Mucosa of rectum (tissue), 2 donors: Measurements from ENCODE around the gene ZSCAN16.
"Not testable (repeated sequence)": the region's sequence is repeated elsewhere in the genome, so short reads cannot be mapped to it uniquely, and the experiment has no call there.

ENCODE experiments used
- H3K27ac ChIP-seq, 2 donors: one replicate each; pipeline ENCODE4 v1.7.0; 2013; ENCODE audit warnings: inconsistent platforms in 2 of 2, low read depth in 2 of 2, low read length in 2 of 2
- H3K27me3 ChIP-seq, 2 donors: one replicate each; pipeline ENCODE4 v1.7.0; 2013; ENCODE audit warnings: low read length in 2 of 2; ENCODE audit not compliant: control insufficient read depth in 2 of 2, insufficient read depth in 2 of 2
- H3K36me3 ChIP-seq, 2 donors: one replicate each; pipeline ENCODE4 v1.7.0; 2013; ENCODE audit warnings: low read length in 2 of 2; ENCODE audit not compliant: control insufficient read depth in 2 of 2, insufficient read depth in 2 of 2
- H3K4me1 ChIP-seq, 2 donors: one replicate each; pipeline ENCODE4 v1.7.0; 2013; ENCODE audit warnings: low read length in 2 of 2, mild to moderate bottlenecking in 1 of 2; ENCODE audit not compliant: control insufficient read depth in 2 of 2, insufficient read depth in 2 of 2
- H3K4me3 ChIP-seq, 2 donors: one replicate each; pipeline ENCODE4 v1.7.0; 2013; ENCODE audit warnings: low read length in 2 of 2
- H3K9ac ChIP-seq, 2 donors: one replicate each; pipeline ENCODE4 v1.7.0; 2013; ENCODE audit warnings: low read length in 2 of 2, low read depth in 1 of 2, mild to moderate bottlenecking in 1 of 2
- H3K9me3 ChIP-seq, 2 donors: one replicate each; pipeline ENCODE4 v1.7.0; 2013; ENCODE audit warnings: low read length in 2 of 2; ENCODE audit not compliant: control insufficient read depth in 2 of 2
- donor health status: healthy.
- donor health status: Normal muscosa, but diverticular disease.

ZSCAN16 gene

GRCh38 chr6:28102699-28103098, 21.7 kb upstream of the ZSCAN16 start:
- not testable (repeated sequence) for H3K27ac ChIP-seq, H3K9ac ChIP-seq, H3K4me1 ChIP-seq, H3K36me3 ChIP-seq, H3K4me3 ChIP-seq, H3K9me3 ChIP-seq, H3K27me3 ChIP-seq

- Histone ChIP-seq H3K4me3 (peak overlapping the region; percentile 81 to 89), H3K9me3 (no peaks in the 10 kb centered on the region), H3K36me3 (no peaks in the 10 kb centered on the region), H3K4me1 (peaks cover 2 to 5% of the 10 kb centered on the region in 2 donors), H3K9ac (peak overlapping the region; percentile 86 to 92), H3K27me3 (peaks cover 0 to 2% of the 10 kb centered on the region in 2 donors), H3K27ac (peak overlapping the region; percentile 83 to 89)
These were observed 19.8 kb upstream of the ZSCAN16 start for GRCh38 chr6:28104392-28105244.

GRCh38 chr6:28105245-28105639, 19.2 kb upstream of the ZSCAN16 start:
- Histone ChIP-seq H3K36me3 (no peaks in the 10 kb centered on the region), H3K9me3 (no peaks in the 10 kb centered on the region), H3K4me3 (peak overlapping the region; percentile 81 to 89), H3K27me3 (peaks cover 0 to 2% of the 10 kb centered on the region in 2 donors), H3K27ac (peak overlapping the region; percentile 83 to 89), H3K4me1 (peaks cover 2 to 5% of the 10 kb centered on the region in 2 donors), H3K9ac (peak overlapping the region; percentile 86 to 92)

GRCh38 chr6:28107506-28107905, 16.9 kb upstream of the ZSCAN16 start:
- no peak overlapping the region for H3K27ac ChIP-seq

GRCh38 chr6:28111964-28112363, 12.4 kb upstream of the ZSCAN16 start:
- Histone ChIP-seq H3K27me3 (peaks cover 0 to 2% of the 10 kb centered on the region in 2 donors), H3K27ac (no peak overlapping the region), H3K4me3 (no peak overlapping the region), H3K36me3 (peaks cover 0 to 5% of the 10 kb centered on the region in 2 donors), H3K9me3 (no peaks in the 10 kb centered on the region), H3K4me1 (no peaks in the 10 kb centered on the region), H3K9ac (no peak overlapping the region)

More at GRCh38 chr6:28107506-28107905, 16.9 kb upstream of the ZSCAN16 start:
- H3K9me3 ChIP-seq = no peaks in the 10 kb centered on the region
- H3K4me3 ChIP-seq = no peak overlapping the region
- H3K9ac ChIP-seq = no peak overlapping the region
- peaks cover 2 to 5% of the 10 kb centered on the region in 2 donors for H3K4me1 ChIP-seq
- peaks cover 0 to 2% of the 10 kb centered on the region in 2 donors for H3K27me3 ChIP-seq
- no peaks in the 10 kb centered on the region for H3K36me3 ChIP-seq

- Histone ChIP-seq H3K4me1 (no peaks in the 10 kb centered on the region), H3K4me3 (no peak overlapping the region), H3K9ac (no peak overlapping the region), H3K36me3 (peaks cover 3 to 5% of the 10 kb centered on the region in 2 donors), H3K27me3 (no peaks in the 10 kb centered on the region), H3K27ac (no peak overlapping the region), H3K9me3 (no peaks in the 10 kb centered on the region)
These were observed 8.6 kb upstream of the ZSCAN16 start for GRCh38 chr6:28115799-28116198.

- no peak overlapping the region for H3K4me3 ChIP-seq
- peaks cover 3 to 5% of the 10 kb centered on the region in 2 donors for H3K36me3 ChIP-seq
- H3K27ac ChIP-seq = no peak overlapping the region
- no peak overlapping the region for H3K9ac ChIP-seq
- no peaks in the 10 kb centered on the region for H3K27me3 ChIP-seq
- H3K4me1 ChIP-seq = no peaks in the 10 kb centered on the region
- no peaks in the 10 kb centered on the region for H3K9me3 ChIP-seq
These were observed 6.9 kb upstream of the ZSCAN16 start for GRCh38 chr6:28117386-28118050.

- Histone ChIP-seq H3K36me3 (peaks cover 3 to 5% of the 10 kb centered on the region in 2 donors), H3K4me3 (no peak overlapping the region), H3K27me3 (no peaks in the 10 kb centered on the region), H3K9ac (no peak overlapping the region), H3K9me3 (no peaks in the 10 kb centered on the region), H3K27ac (no peak overlapping the region), H3K4me1 (no peaks in the 10 kb centered on the region)
These were observed 6.2 kb upstream of the ZSCAN16 start for GRCh38 chr6:28118217-28118616.

- H3K27me3 ChIP-seq = no peaks in the 10 kb centered on the region
- H3K36me3 ChIP-seq = peaks cover 0 to 11% of the 10 kb centered on the region in 2 donors
- no peaks in the 10 kb centered on the region for H3K9me3 ChIP-seq
- H3K9ac ChIP-seq = no peak overlapping the region
- H3K27ac ChIP-seq = no peak overlapping the region
- H3K4me3 ChIP-seq = no peak overlapping the region
- peaks cover 3 to 8% of the 10 kb centered on the region in 2 donors for H3K4me1 ChIP-seq
These were observed 2.5 kb upstream of the ZSCAN16 start for GRCh38 chr6:28121876-28122275.

- not testable (repeated sequence) for H3K4me1 ChIP-seq, H3K4me3 ChIP-seq, H3K9me3 ChIP-seq, H3K9ac ChIP-seq, H3K27ac ChIP-seq, H3K27me3 ChIP-seq
- peaks cover 3 to 14% of the 10 kb centered on the region in 2 donors for H3K36me3 ChIP-seq
These were observed 2.1 kb upstream of the ZSCAN16 start for GRCh38 chr6:28122283-28122682.
